Measurements from ENCODE around the gene CACNA2D3. TPM values are rescaled to one million over a fixed set of nuclear protein-coding genes. Genes with fewer than 3 reads are reported as not detected.

CACNA2D3 gene
- total and polyA plus RNA-seq, 4 donors = 0.06 to 0.37 (median 0.08) TPM; not detected in 1

- H3K27ac ChIP-seq (ENCODE audit: low read depth in 1 of 2, low read length in 2 of 2) = no peak overlapping the region
- no peak overlapping the region for H3K9ac ChIP-seq (ENCODE audit: low read depth in 1 of 2, low read length in 2 of 2)
- no peaks in the 10 kb centered on the region for H3K9me3 ChIP-seq (ENCODE audit: control insufficient read depth in 4 of 4, low read length in 3 of 4)
- WGBS = 90% methylated on average over 4 of the region's 4 CpGs
- no peaks in the 10 kb centered on the region for H3K36me3 ChIP-seq (ENCODE audit: control insufficient read depth in 4 of 4, insufficient read depth in 3 of 4, low read depth in 1 of 4, low read length in 3 of 4)
- no peaks in the 10 kb centered on the region for H3K4me1 ChIP-seq (ENCODE audit: control insufficient read depth in 4 of 4, insufficient read depth in 4 of 4, low read length in 3 of 4)
- no peak for TF ChIP-seq FOXA2 (IDR thresholded peaks at IDR 0.05)
- TF ChIP-seq NR2F2 (IDR thresholded peaks at IDR 0.05) = no peak
- TF ChIP-seq HNF4A (conservative IDR thresholded peaks at IDR 0.05) = no peak
- TF ChIP-seq ATF3 (IDR thresholded peaks at IDR 0.05) = no peak
- TF ChIP-seq YY1 (IDR thresholded peaks at IDR 0.05) = no peak
- no peak for TF ChIP-seq FOXA1 (IDR thresholded peaks at IDR 0.05)
- TF ChIP-seq EGR1 (IDR thresholded peaks at IDR 0.05; ENCODE audit: low read depth in 2 of 2) = no peak
- H3K4me3 ChIP-seq (ENCODE audit: low read depth in 1 of 3, low read length in 3 of 3) = no peak overlapping the region
- no peaks in the 10 kb centered on the region for H3K27me3 ChIP-seq (ENCODE audit: control insufficient read depth in 4 of 4, insufficient read depth in 4 of 4, low read length in 3 of 4)
- DNase-seq (ENCODE audit: low spot score) = no peak
Measured at GRCh38 chr3:54949491-54950044, 827.2 kb downstream of the CACNA2D3 start.

GRCh38 chr3:54950391-54951003, 828.1 kb downstream of the CACNA2D3 start:
- 42% methylated on average over 7 of the region's 7 CpGs for WGBS

GRCh38 chr3:54951405-54951804, 829.1 kb downstream of the CACNA2D3 start:
- no peaks in the 10 kb centered on the region for H3K27me3 ChIP-seq (ENCODE audit: control insufficient read depth in 4 of 4, insufficient read depth in 4 of 4, low read length in 3 of 4)
- no peak overlapping the region for H3K27ac ChIP-seq (ENCODE audit: low read depth in 1 of 2, low read length in 2 of 2)
- no peaks in the 10 kb centered on the region for H3K4me1 ChIP-seq (ENCODE audit: control insufficient read depth in 4 of 4, insufficient read depth in 4 of 4, low read length in 3 of 4)
- 62% methylated on average over 8 of the region's 8 CpGs for WGBS
- no peak overlapping the region for H3K9ac ChIP-seq (ENCODE audit: low read depth in 1 of 2, low read length in 2 of 2)
- peak; percentile 44 for DNase-seq (ENCODE audit: low spot score)
- no peaks in the 10 kb centered on the region for H3K9me3 ChIP-seq (ENCODE audit: control insufficient read depth in 4 of 4, low read length in 3 of 4)
- TF ChIP-seq RAD21 (IDR thresholded peaks at IDR 0.05) (peak; percentile 59 to 66), CTCF (IDR thresholded peaks at IDR 0.05; ENCODE audit: low read depth, low read length, missing input control) (peak; percentile 29), REST (IDR thresholded peaks at IDR 0.05) (no peak)
- H3K36me3 ChIP-seq (ENCODE audit: control insufficient read depth in 4 of 4, insufficient read depth in 3 of 4, low read depth in 1 of 4, low read length in 3 of 4) = no peaks in the 10 kb centered on the region
- H3K4me3 ChIP-seq (ENCODE audit: low read depth in 1 of 3, low read length in 3 of 3) = no peak overlapping the region

More at GRCh38 chr3:54950391-54951003, 828.1 kb downstream of the CACNA2D3 start:
- no peak for TF ChIP-seq MAX (IDR thresholded peaks at IDR 0.05)
- no peaks in the 10 kb centered on the region for H3K27me3 ChIP-seq (ENCODE audit: control insufficient read depth in 4 of 4, insufficient read depth in 4 of 4, low read length in 3 of 4)
- H3K4me1 ChIP-seq (ENCODE audit: control insufficient read depth in 4 of 4, insufficient read depth in 4 of 4, low read length in 3 of 4) = no peaks in the 10 kb centered on the region
- H3K27ac ChIP-seq (ENCODE audit: low read depth in 1 of 2, low read length in 2 of 2) = no peak overlapping the region
- H3K9me3 ChIP-seq (ENCODE audit: control insufficient read depth in 4 of 4, low read length in 3 of 4) = no peaks in the 10 kb centered on the region
- no peaks in the 10 kb centered on the region for H3K36me3 ChIP-seq (ENCODE audit: control insufficient read depth in 4 of 4, insufficient read depth in 3 of 4, low read depth in 1 of 4, low read length in 3 of 4)
- no peak for DNase-seq (ENCODE audit: low spot score)
- no peak overlapping the region for H3K9ac ChIP-seq (ENCODE audit: low read depth in 1 of 2, low read length in 2 of 2)
- H3K4me3 ChIP-seq (ENCODE audit: low read depth in 1 of 3, low read length in 3 of 3) = no peak overlapping the region
